Measurements from ENCODE around the gene RNU7-1.

DNA sequence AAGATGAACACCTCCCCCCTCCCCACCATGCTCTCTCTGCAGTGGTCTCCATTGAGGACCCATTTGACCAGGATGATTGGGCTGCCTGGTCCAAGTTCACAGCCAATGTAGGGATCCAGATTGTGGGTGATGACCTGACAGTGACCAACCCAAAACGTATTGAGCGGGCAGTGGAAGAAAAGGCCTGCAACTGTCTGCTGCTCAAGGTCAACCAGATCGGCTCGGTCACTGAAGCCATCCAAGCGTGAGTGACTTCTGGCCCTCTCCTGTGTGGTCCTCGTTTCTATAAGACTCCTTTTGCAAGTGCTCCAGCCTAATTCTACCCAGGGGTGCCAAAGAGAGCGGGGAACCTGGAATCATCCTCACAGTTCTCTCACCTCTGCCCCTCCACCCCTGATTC, 22.1 kb upstream of the RNU7-1 start:
- no peak for TF ChIP-seq BRCA1 (IDR thresholded peaks at IDR 0.05)
- no peak for TF ChIP-seq BRCA1 (CRISPR knock-in tag; IDR thresholded peaks at IDR 0.05)
- TF ChIP-seq FOXP1 (CRISPR knock-in tag; IDR thresholded peaks at IDR 0.05), result no peak

Measured in K562 (cell line).